ENCODE measurements around the gene PCDHB10. TPM values are rescaled to one million over a fixed set of nuclear protein-coding genes. Genes with fewer than 3 reads are reported as not detected.
"Not testable (repeated sequence)": the region's sequence is repeated elsewhere in the genome, so short reads cannot be mapped to it uniquely, and the experiment has no call there.

PCDHB10 gene
- total and polyA plus RNA-seq, 9 donors = 2.7 to 5.2 (median 3.1) TPM

DNA sequence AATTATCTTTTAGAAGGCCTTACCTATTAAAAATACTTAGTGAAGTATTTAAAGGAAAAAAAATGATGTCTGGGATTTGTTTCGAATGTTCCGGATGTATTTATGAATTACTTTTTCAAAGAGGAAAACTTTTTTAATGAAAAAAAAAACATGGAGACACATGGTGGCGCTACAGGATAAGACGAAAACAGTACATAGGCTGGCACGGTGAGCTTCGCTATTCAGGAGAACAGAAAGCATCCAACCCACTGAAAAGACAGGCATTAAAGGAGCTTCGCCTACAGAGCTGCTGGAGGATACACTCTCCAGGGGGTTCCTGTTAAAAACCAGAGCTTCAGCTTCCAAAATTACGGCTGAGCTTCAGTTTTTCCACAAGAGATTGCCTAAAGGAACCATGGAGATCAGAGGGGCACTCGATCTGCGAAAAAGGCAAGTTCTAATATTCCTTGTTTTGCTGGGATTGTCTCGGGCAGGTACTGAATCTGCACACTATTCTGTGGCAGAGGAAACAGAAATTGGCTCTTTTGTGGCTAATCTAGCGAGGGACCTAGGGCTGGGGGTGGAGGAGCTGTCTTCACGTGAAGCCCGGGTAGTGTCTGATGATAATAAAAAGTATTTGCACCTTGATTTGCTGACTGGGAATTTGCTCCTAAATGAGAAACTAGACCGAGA, 31.1 kb downstream of the PCDHB10 start, which contains the start of gene PCDHB14:
PCDHB14 (plus strand) TSS at position 232 of the 672 bp plus-strand sequence; CDS start at position 395, 163 bp downstream.
- no peaks in the 10 kb centered on the region for H3K4me1 ChIP-seq (ENCODE audit: insufficient read depth)
- H3K27me3 ChIP-seq = peaks cover 2% of the 10 kb centered on the region
- DNase-seq = no peak
- TF ChIP-seq EP300 (IDR thresholded peaks at IDR 0.05) = no peak
- no peak for TF ChIP-seq POLR2A (IDR thresholded peaks at IDR 0.05)
- TF ChIP-seq, protein P1, sequence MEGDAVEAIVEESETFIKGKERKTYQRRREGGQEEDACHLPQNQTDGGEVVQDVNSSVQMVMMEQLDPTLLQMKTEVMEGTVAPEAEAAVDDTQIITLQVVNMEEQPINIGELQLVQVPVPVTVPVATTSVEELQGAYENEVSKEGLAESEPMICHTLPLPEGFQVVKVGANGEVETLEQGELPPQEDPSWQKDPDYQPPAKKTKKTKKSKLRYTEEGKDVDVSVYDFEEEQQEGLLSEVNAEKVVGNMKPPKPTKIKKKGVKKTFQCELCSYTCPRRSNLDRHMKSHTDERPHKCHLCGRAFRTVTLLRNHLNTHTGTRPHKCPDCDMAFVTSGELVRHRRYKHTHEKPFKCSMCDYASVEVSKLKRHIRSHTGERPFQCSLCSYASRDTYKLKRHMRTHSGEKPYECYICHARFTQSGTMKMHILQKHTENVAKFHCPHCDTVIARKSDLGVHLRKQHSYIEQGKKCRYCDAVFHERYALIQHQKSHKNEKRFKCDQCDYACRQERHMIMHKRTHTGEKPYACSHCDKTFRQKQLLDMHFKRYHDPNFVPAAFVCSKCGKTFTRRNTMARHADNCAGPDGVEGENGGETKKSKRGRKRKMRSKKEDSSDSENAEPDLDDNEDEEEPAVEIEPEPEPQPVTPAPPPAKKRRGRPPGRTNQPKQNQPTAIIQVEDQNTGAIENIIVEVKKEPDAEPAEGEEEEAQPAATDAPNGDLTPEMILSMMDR (IDR thresholded peaks at IDR 0.05) = no peak
- H3K9me3 ChIP-seq = peaks cover 0 to 19% of the 10 kb centered on the region in 2 donors
- no peaks in the 10 kb centered on the region for H3K36me3 ChIP-seq
- 16 to 28% (median 24%) methylated on average over 15 of the region's 15 CpGs for WGBS, 3 donors
- peak within 1 kb of the TSS; percentile 22 for H3K4me3 ChIP-seq
- H3K27ac ChIP-seq = no peak within 1 kb of the TSS
- intact Hi-C loops (cut with DNase I) = no loop called here

DNA sequence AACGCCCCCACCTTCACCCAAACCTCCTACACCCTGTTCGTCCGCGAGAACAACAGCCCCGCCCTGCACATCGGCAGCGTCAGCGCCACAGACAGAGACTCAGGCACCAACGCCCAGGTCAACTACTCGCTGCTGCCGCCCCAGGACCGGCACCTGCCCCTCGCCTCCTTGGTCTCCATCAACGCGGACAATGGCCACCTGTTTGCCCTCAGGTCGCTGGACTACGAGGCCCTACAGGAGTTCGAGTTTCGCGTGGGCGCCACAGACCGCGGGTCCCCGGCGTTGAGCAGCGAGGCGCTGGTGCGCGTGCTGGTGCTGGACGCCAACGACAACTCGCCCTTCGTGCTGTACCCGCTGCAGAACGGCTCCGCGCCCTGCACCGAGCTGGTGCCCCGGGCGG, 32.7 kb downstream of the PCDHB10 start:
- WGBS, 3 donors = 15 to 22% (median 16%) methylated on average over 11 to 32 of the region's 40 CpGs
- H3K4me3 ChIP-seq; H3K27me3 ChIP-seq; intact Hi-C loops (cut with DNase I); H3K4me1 ChIP-seq (ENCODE audit: insufficient read depth); H3K36me3 ChIP-seq; DNase-seq; H3K27ac ChIP-seq: not testable (repeated sequence)
- H3K9me3 ChIP-seq = peaks cover 0 to 13% of the 10 kb centered on the region in 2 donors

DNA sequence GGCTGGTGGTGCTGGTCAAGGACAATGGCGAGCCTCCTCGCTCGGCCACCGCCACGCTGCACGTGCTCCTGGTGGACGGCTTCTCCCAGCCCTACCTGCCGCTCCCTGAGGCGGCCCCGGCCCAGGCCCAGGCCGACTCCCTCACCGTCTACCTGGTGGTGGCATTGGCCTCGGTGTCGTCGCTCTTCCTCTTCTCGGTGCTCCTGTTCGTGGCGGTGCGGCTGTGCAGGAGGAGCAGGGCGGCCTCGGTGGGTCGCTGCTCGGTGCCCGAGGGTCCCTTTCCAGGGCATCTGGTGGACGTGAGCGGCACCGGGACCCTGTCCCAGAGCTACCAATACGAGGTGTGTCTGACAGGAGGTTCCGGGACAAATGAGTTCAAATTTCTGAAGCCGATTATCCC, 33.3 kb downstream of the PCDHB10 start:
- H3K4me1 ChIP-seq (ENCODE audit: insufficient read depth); H3K27me3 ChIP-seq; H3K36me3 ChIP-seq; H3K27ac ChIP-seq; intact Hi-C loops (cut with DNase I); H3K4me3 ChIP-seq; DNase-seq: not testable (repeated sequence)
- 25 to 40% (median 38%) methylated on average over 22 to 30 of the region's 30 CpGs for WGBS, 3 donors
- H3K9me3 ChIP-seq = peaks cover 0 to 11% of the 10 kb centered on the region in 2 donors

DNA sequence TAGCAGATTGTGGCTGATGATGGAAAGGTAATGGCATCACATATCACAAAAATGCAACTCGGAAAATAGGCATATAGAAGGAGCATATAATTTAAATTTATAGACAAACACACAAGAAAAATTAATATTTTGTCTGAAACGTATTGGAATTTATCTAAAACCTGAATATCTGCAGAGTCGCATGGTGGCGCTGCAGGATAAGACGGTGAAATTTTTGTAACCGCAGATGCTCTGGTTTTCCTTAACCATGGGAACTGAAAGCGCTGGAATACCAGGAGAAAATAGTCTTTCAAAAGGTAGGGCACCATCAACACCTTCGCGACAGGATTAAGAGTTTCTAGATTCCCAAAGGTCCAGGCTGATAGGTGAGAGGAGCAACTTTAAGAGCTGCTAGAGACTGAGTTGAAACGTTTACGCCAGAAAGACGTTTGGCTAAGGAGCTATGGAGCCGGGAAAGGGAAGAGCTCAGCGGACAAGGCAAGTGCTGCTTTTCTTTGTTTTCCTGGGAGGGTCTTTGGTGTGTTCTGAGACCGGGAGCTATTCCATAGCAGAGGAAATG, 42.0 kb downstream of the PCDHB10 start:
- Histone ChIP-seq H3K9me3 (peaks cover 6 to 30% of the 10 kb centered on the region in 2 donors), H3K27ac (no peak overlapping the region), H3K36me3 (no peaks in the 10 kb centered on the region), H3K27me3 (no peaks in the 10 kb centered on the region), H3K4me3 (peak overlapping the region; percentile 8), H3K4me1 (ENCODE audit: insufficient read depth) (no peaks in the 10 kb centered on the region)
- WGBS, 3 donors = 5 to 9% (median 5%) methylated on average over 15 of the region's 15 CpGs
- peak in 2 of 5 donors; percentile 35 to 42 for DNase-seq
- intact Hi-C loops (cut with DNase I) = loop anchor here in 1 of 4 donors (10.0 kb wide), 1 partner anchor 391 kb away; no protein-coding TSS in a partner anchor
- TF ChIP-seq, protein P1 (IDR thresholded peaks at IDR 0.05) = peak in 2 of 3 donors; percentile 15 to 19
- TF ChIP-seq EP300 (IDR thresholded peaks at IDR 0.05) = no peak

DNA sequence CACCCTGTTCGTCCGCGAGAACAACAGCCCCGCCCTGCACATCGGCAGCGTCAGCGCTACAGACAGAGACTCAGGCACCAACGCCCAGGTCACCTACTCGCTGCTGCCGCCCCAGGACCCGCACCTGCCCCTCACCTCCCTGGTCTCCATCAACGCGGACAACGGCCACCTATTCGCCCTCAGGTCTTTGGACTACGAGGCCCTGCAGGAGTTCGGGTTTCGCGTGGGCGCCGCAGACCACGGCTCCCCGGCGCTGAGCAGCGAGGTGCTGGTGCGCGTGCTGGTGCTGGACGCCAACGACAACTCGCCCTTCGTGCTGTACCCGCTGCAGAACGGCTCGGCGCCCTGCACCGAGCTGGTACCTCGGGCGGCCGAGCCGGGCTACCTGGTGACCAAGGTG, 43.8 kb downstream of the PCDHB10 start:
- not testable (repeated sequence) for H3K36me3 ChIP-seq; H3K4me1 ChIP-seq (ENCODE audit: insufficient read depth); DNase-seq; H3K4me3 ChIP-seq; H3K27ac ChIP-seq; H3K27me3 ChIP-seq
- 19 to 41% (median 25%) methylated on average over 38 to 40 of the region's 40 CpGs for WGBS, 3 donors
- intact Hi-C loops (cut with DNase I) = loop anchor here in 1 of 4 donors (10.0 kb wide), 1 partner anchor 389 kb away; no protein-coding TSS in a partner anchor
- H3K9me3 ChIP-seq = peaks cover 6 to 42% of the 10 kb centered on the region in 2 donors

Measured in ovary (tissue), 9 donors.